ENCODE measurements around the gene DDAH1.
A peak's percentile ranks its signal among the peaks of the same experiment; 100 is the strongest.

DDAH1 gene

DNA sequence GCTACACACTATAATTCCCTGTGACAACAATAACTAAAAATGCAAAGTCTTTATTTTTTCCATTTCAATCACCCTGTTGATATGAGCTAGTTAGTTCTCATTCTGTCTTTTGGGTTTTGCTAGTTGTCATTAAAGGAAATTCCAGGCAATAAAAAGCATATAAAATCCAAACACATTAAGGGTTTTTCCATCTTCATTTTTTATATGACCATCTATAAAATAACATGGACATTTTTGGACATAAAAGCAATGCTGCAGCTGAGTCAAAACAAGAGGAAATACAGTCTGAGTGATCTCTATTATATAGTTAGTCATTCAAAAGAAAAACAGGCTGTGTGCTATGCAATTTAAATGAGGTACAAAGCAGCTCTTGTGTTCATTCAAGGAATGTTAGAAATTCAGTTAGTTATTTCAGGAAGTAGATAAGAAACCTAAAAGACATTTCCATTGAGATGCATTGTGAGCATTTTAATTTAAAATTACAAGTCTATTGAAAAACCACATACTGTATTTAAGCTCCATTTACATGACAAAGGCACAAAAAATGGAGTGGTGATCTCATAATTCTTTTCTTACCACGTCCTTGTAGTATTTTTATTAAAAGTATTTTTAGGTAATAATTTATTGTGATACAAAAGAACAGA, 121.2 kb downstream of the DDAH1 start:
- H3K27ac ChIP-seq = peak overlapping the region in 5 of 21 experiments; percentile 17 to 80 (median 44)
- H3K4me3 ChIP-seq = no peak overlapping the region

GRCh38 chr1:85343213-85343611, 121.7 kb downstream of the DDAH1 start:
- Histone ChIP-seq H3K27ac (peak overlapping the region in 9 of 21 experiments; percentile 0 to 80 (median 30)), H3K4me3 (no peak overlapping the region)

DNA sequence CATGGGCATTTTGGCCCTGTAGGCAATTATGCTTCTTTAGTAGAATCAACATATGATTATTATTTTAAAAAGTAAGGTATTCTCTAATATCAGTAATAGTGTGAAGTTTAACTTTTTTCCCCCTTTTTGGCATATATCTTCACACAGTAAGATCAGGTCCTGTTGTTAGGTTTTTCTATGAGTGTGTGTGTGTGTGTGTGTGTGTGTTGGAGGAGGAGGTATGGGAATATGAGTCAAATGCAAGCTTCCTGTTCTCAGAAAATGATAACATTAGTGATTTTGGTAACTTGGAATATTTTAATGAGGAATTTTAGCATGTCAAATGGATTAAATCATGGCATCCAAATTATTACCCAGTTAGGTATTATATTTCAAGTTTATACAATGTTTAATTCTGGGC, 122.8 kb downstream of the DDAH1 start:
- Histone ChIP-seq H3K4me3 (no peak overlapping the region), H3K27ac (peak overlapping the region in 2 of 21 experiments; percentile 16 to 80)

GRCh38 chr1:85340427-85340826, 124.5 kb downstream of the DDAH1 start:
- H3K27ac ChIP-seq = no peak overlapping the region
- no peak overlapping the region for H3K4me3 ChIP-seq

- Histone ChIP-seq H3K4me3 (no peak overlapping the region), H3K27ac (no peak overlapping the region)
Measured at GRCh38 chr1:85339656-85340399, 125.1 kb downstream of the DDAH1 start.

GRCh38 chr1:85339089-85339488, 125.9 kb downstream of the DDAH1 start:
- no peak overlapping the region for H3K27ac ChIP-seq
- no peak overlapping the region for H3K4me3 ChIP-seq

DNA sequence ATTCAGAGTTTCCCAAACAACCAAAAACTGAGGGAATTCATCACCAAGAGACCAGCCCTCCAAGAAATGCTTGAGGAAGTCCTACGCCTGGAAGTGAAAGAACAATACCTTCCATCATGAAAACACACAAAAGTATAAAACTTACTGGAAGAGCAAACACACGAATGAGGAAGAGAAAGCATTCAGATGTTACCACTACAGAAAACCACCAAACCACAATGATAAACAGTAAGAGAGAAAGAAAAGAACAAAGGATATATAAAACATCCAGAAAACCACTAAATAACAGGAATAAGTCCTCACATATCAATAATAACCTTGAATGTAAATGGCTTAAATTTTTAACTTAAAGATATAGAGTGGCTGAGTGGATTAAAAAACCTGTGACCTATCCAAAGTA, 130.0 kb downstream of the DDAH1 start:
- Histone ChIP-seq H3K4me3 (no peak overlapping the region), H3K27ac (no peak overlapping the region)

GRCh38 chr1:85333186-85333585, 131.8 kb downstream of the DDAH1 start:
- Histone ChIP-seq H3K27ac (peak overlapping the region in 3 of 21 experiments; percentile 14 to 47 (median 18)), H3K4me3 (no peak overlapping the region)

DNA sequence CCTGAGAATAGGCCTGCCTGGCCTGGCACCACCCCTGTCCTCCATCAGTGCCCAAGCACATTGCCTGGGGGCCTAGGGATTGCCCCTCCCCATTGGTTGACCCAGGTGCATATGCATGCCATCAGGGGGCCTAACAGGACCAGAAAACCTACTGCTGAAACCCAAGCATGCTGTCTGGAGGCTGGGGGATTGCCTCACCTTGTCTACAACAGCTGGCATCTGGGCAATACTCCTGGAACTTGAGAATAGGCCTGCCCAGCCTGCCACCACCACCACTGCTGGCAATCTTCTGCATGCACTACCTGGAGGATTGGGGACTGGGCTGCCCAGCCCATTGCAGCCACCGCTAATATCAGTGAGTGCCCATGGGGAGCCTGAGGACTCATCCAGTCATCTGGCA, 132.4 kb downstream of the DDAH1 start:
- H3K27ac ChIP-seq = peak overlapping the region in 8 of 21 experiments; percentile 6 to 94 (median 28)
- H3K4me3 ChIP-seq = no peak overlapping the region

GRCh38 chr1:85330711-85331290, 134.2 kb downstream of the DDAH1 start:
- no peak overlapping the region for H3K4me3 ChIP-seq
- H3K27ac ChIP-seq = peak overlapping the region in 19 of 21 experiments; percentile 2 to 94 (median 62)

- Histone ChIP-seq H3K4me3 (no peak overlapping the region), H3K27ac (peak overlapping the region in 19 of 21 experiments; percentile 2 to 94 (median 62))
Measured at GRCh38 chr1:85330214-85330631, 134.7 kb downstream of the DDAH1 start.

- no peak overlapping the region for H3K4me3 ChIP-seq
- H3K27ac ChIP-seq = peak overlapping the region in 10 of 21 experiments; percentile 22 to 94 (median 68)
Measured at GRCh38 chr1:85328713-85329397, 136.1 kb downstream of the DDAH1 start.

GRCh38 chr1:85327759-85328158, 137.2 kb downstream of the DDAH1 start:
- Histone ChIP-seq H3K4me3 (no peak overlapping the region), H3K27ac (peak overlapping the region in 2 of 21 experiments; percentile 11 to 94)

DNA sequence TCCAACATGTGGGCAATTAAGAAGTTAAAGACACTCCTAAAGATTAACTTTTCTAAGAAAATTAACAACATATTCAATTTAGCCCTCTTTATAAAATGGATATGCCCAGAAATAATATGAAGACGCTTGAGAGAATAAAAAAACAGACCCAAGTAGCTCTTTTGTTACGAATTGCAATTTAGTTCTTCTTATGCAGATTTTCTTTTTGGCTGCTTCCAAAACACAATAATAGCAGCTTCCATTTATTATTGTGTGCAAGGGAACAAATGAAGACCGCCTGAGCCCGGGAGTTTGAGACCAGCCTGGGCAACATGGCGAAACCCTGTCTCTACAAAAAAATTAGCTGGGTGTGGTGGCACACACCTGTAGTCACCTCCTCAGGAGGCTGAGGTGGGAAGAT, 138.1 kb downstream of the DDAH1 start:
- Histone ChIP-seq H3K27ac (no peak overlapping the region), H3K4me3 (no peak overlapping the region)

DNA sequence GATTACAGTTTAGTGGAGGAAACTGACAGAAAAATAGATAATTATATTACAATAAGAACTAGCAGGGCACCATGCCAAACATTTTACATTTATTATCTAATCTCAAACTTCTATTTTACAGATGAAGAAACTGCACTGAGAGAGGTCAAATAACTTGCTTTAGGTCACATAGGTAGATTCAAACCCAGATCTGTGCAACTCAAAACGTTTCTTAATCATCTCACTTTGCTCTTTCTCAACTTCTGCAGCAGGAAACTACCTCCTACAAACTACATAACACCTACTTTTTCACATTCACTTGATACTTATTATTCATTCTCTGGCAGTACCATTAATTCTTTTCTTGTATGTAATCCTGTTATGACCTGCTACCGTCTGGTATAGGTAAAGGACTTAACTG, 138.6 kb downstream of the DDAH1 start:
- Histone ChIP-seq H3K27ac (no peak overlapping the region), H3K4me3 (no peak overlapping the region)

- no peak overlapping the region for H3K4me3 ChIP-seq
- no peak overlapping the region for H3K27ac ChIP-seq
Measured at GRCh38 chr1:85325920-85326319, 139.0 kb downstream of the DDAH1 start.

GRCh38 chr1:85323770-85324169, 141.2 kb downstream of the DDAH1 start:
- no peak overlapping the region for H3K4me3 ChIP-seq
- no peak overlapping the region for H3K27ac ChIP-seq

DNA sequence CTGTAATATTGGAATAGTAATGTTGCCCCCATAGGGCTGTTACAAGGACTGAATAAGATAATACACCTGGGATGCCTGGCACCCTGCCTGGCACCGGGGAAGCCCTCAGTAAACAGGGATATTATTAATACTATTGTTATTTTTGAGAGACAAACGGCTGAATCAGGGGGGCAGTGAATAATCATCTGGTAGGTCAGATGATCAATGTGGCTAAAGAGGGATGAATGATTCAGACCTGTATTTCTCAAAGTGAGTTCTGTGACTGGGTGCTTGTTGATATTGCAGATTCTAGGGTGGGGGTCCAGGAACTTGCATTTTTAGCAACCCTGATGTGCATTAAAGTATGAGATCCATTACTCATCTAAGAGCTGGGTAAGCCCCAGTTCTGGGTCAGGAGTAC, 142.3 kb downstream of the DDAH1 start:
- no peak overlapping the region for H3K27ac ChIP-seq
- no peak overlapping the region for H3K4me3 ChIP-seq

GRCh38 chr1:85321237-85321964, 143.6 kb downstream of the DDAH1 start:
- Histone ChIP-seq H3K4me3 (no peak overlapping the region), H3K27ac (peak overlapping the region in 3 of 21 experiments; percentile 40 to 68 (median 45))

All from skin epidermis (tissue), 12 donors.